WI38 (cell line): ENCODE results near the gene CA5A.

Experiments used
- H3K4me3 ChIP-seq: 2 replicates; pipeline ENCODE4 v1.5.1; 2011; ENCODE audit warnings: low read depth, mild to moderate bottlenecking, control low read depth, low read length
- TF ChIP-seq, protein P1 (sequence below): IDR thresholded peaks from 2 replicates; pipeline ENCODE4 v1.5.1; 2012; ENCODE audit warnings: low read depth, mild to moderate bottlenecking, control low read depth, low read length

CA5A gene

GRCh38 chr16:87851141-87851587 lies 85.2 kb downstream of the CA5A start:
- TF ChIP-seq, protein P1, sequence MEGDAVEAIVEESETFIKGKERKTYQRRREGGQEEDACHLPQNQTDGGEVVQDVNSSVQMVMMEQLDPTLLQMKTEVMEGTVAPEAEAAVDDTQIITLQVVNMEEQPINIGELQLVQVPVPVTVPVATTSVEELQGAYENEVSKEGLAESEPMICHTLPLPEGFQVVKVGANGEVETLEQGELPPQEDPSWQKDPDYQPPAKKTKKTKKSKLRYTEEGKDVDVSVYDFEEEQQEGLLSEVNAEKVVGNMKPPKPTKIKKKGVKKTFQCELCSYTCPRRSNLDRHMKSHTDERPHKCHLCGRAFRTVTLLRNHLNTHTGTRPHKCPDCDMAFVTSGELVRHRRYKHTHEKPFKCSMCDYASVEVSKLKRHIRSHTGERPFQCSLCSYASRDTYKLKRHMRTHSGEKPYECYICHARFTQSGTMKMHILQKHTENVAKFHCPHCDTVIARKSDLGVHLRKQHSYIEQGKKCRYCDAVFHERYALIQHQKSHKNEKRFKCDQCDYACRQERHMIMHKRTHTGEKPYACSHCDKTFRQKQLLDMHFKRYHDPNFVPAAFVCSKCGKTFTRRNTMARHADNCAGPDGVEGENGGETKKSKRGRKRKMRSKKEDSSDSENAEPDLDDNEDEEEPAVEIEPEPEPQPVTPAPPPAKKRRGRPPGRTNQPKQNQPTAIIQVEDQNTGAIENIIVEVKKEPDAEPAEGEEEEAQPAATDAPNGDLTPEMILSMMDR: no peak

DNA sequence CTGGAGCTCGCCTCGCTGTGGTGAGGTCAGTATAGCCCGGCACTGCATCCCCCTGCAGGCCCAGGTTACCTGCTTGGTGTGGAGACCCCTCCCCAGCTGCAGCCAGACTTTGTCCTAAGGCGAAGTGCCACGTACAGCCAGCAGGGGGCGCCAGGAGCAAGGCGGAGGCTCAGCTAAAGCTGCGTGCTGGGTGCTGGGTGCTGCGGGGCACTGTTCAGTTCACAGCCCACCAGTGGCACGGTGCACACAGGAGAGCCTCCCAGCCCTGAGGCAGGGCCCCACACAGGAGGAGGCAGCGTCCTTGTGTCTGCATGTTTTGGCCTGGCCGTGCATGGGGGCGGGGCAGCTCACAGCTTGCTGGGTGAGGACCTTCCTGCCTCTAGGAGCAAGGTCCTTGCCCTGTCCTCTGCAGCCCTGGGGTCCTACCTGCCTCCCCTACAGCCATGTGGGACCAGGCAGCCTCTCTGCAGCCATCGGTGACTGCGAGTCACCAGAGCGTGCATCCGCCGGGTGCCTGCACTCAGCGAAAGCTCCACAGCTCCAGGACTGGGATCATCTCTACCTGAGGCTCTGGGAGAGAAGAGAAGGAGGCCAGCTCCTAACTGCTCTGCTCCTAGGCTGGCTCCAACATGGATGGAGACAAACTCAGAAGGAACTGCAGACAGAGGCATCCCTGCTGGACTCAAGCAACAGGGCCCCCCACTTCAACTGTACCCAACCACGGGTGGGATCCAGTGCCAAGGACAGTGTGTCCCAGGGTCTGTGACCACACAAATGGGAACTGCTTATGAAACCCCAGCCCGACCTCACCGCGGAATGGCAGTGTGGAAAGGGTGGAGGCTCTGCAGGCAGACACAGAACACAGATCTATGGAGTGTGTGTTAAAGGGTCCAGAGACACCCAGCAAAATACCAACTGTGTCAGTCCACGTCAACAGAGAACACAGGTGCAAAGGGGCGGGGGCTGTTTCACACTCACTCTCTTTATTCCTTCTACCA lies 86.0 kb downstream of the CA5A start:
- no peak overlapping the region for H3K4me3 ChIP-seq
- TF ChIP-seq, protein P1: peak; percentile 96

More at GRCh38 chr16:87851141-87851587, 85.2 kb downstream of the CA5A start:
- H3K4me3 ChIP-seq: no peak overlapping the region

- TF ChIP-seq, protein P1: no peak
- H3K4me3 ChIP-seq: no peak overlapping the region
These were observed 86.8 kb downstream of the CA5A start for GRCh38 chr16:87849419-87850008.

GRCh38 chr16:87848676-87849345 lies 87.5 kb downstream of the CA5A start:
- TF ChIP-seq, protein P1: no peak
- no peak overlapping the region for H3K4me3 ChIP-seq

DNA sequence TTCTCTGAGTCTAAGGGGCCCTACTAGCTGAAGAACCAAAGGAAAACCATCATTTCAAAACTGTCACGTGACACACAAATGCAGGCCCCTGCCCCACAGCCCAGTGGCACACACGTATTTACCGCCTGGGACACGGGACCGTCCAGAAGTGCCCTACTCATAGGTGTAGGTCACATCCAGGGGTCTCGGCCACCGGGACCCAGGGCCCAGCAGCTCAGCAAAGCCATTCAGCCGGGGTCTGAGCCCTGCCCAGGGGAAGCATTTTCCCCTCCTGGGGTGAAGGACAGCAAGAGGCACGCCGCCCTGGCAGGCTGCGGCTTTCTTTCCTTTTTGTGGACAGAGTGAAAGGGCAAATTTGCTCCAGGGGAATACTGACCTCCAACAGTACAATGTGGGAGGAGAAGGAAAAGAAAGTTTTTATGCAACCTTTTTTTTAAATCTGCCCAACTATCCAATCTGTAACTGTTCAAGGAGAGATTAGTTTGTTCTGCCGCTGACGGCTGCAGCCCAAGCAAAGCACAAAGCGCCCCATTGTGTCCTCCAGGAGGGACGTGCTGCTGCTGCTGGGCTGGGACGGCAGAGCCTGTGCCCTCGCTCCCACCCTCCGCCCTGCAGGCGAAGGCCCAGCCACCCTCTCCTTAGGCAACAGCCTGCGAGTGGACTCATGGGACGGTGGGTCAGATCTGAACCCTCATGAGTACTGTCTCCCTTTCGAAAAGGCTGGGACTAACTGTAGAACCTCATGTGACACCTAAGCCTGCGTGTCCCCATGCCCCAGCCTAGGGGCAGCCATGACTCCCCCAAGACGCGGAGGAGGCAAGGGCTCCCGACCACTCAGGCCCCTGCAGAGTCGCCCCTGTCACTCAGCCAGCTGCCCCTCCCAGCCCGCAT lies 88.3 kb downstream of the CA5A start:
- H3K4me3 ChIP-seq: no peak overlapping the region

GRCh38 chr16:87847467-87847784 lies 88.9 kb downstream of the CA5A start:
- TF ChIP-seq, protein P1: no peak
- no peak overlapping the region for H3K4me3 ChIP-seq

More for the DNA sequence above, 88.3 kb downstream of the CA5A start:
- TF ChIP-seq, protein P1: no peak
